H9 (cell line): ENCODE measurements around the gene OSBP2. TPM values are rescaled to one million over a fixed set of nuclear protein-coding genes. Genes with fewer than 3 reads are reported as not detected.
A peak's percentile ranks its signal among the peaks of the same experiment; 100 is the strongest.

Source experiments
- DNase-seq: peaks from one replicate; pipeline ENCODE4 v3.0.0-alpha.2; 2017
- H2AFZ ChIP-seq: one replicate; pipeline ENCODE4 v1.6.1; 2013; ENCODE audit warnings: mild to moderate bottlenecking, low read length, control low read depth, moderate library complexity
- H2AK5ac ChIP-seq: 2 replicates; pipeline ENCODE4 v1.6.1; 2013; ENCODE audit warnings: low read length, control low read depth, mixed read lengths; ENCODE audit not compliant: insufficient read length
- H2BK120ac ChIP-seq: one replicate; pipeline ENCODE4 v1.6.1; 2013; ENCODE audit warnings: low read depth, mild to moderate bottlenecking, low read length, control low read depth, inconsistent platforms; ENCODE audit not compliant: poor library complexity, severe bottlenecking
- H2BK12ac ChIP-seq: 2 replicates; pipeline ENCODE4 v1.6.1; 2013; ENCODE audit warnings: low read length, control low read depth, mixed read lengths, low read depth; ENCODE audit not compliant: insufficient read length
- H2BK15ac ChIP-seq: 2 replicates; pipeline ENCODE4 v1.6.1; 2013; ENCODE audit warnings: low read depth, low read length, control low read depth
- H2BK20ac ChIP-seq: one replicate; pipeline ENCODE4 v1.6.1; 2013; ENCODE audit warnings: low read depth, mild to moderate bottlenecking, low read length, control low read depth, inconsistent platforms; ENCODE audit not compliant: poor library complexity, severe bottlenecking
- H2BK5ac ChIP-seq: 2 replicates; pipeline ENCODE4 v1.6.1; 2013; ENCODE audit warnings: low read length, control low read depth, mixed read lengths; ENCODE audit not compliant: insufficient read length
- H3K14ac ChIP-seq: 2 replicates; pipeline ENCODE4 v1.6.1; 2013; ENCODE audit warnings: low read length, control low read depth; ENCODE audit not compliant: insufficient read depth
- H3K18ac ChIP-seq: 2 replicates; pipeline ENCODE4 v1.6.1; 2013; ENCODE audit warnings: low read depth, mild to moderate bottlenecking, mixed read lengths, low read length, control low read depth; ENCODE audit not compliant: insufficient read length
- H3K23ac ChIP-seq: 2 replicates; pipeline ENCODE4 v1.6.1; 2013; ENCODE audit warnings: low read length, control low read depth, mixed read lengths, low read depth; ENCODE audit not compliant: insufficient read length
- H3K23me2 ChIP-seq: 2 replicates; pipeline ENCODE4 v1.6.1; 2013; ENCODE audit warnings: low read depth, mild to moderate bottlenecking, mixed read lengths, low read length, control low read depth; ENCODE audit not compliant: insufficient read length, poor library complexity, severe bottlenecking
- H3K27ac ChIP-seq: 2 replicates; pipeline ENCODE4 v1.5.1; 2013; ENCODE audit warnings: low read length, control low read depth, mixed read lengths, low read depth; ENCODE audit not compliant: insufficient read length
- H3K27me3 ChIP-seq: 2 replicates; pipeline ENCODE4 v1.6.1; 2013; ENCODE audit warnings: low read length, control low read depth, inconsistent platforms; ENCODE audit not compliant: insufficient read depth
- H3K4ac ChIP-seq: 2 replicates; pipeline ENCODE4 v1.6.1; 2013; ENCODE audit warnings: low read depth, mild to moderate bottlenecking, control low read depth, inconsistent platforms, low read length, moderate library complexity
- H3K4me1 ChIP-seq: 2 replicates; pipeline ENCODE4 v1.6.1; 2013; ENCODE audit warnings: low read length, control low read depth, inconsistent platforms; ENCODE audit not compliant: insufficient read depth
- H3K4me2 ChIP-seq: 2 replicates; pipeline ENCODE4 v1.6.1; 2013; ENCODE audit warnings: low read length, control low read depth, mixed read lengths; ENCODE audit not compliant: insufficient read length, insufficient read depth
- H3K56ac ChIP-seq: 2 replicates; pipeline ENCODE4 v1.6.1; 2013; ENCODE audit warnings: low read depth, mild to moderate bottlenecking, mixed read lengths, low read length, control low read depth; ENCODE audit not compliant: insufficient read length
- H3K79me1 ChIP-seq: 2 replicates; pipeline ENCODE4 v1.6.1; 2013; ENCODE audit warnings: low read depth, mild to moderate bottlenecking, moderate library complexity, low read length, control low read depth, inconsistent platforms; ENCODE audit not compliant: insufficient read depth, poor library complexity, severe bottlenecking
- H3K79me2 ChIP-seq: 2 replicates; pipeline ENCODE4 v1.6.1; 2013; ENCODE audit warnings: low read length, control low read depth, inconsistent platforms; ENCODE audit not compliant: insufficient read depth
- H3K9ac ChIP-seq: 2 replicates; pipeline ENCODE4 v1.6.1; 2013; ENCODE audit warnings: low read length, control low read depth, mixed read lengths; ENCODE audit not compliant: insufficient read length; ENCODE audit errors: extremely low read depth
- H3K9me3 ChIP-seq: one replicate; pipeline ENCODE4 v1.6.1; 2013; ENCODE audit warnings: low read depth, low read length, inconsistent platforms; ENCODE audit not compliant: control insufficient read depth
- H3T11ph ChIP-seq: one replicate; pipeline ENCODE4 v1.6.1; 2013; ENCODE audit warnings: mild to moderate bottlenecking, low read length, control low read depth, inconsistent platforms
- H4K20me1 ChIP-seq: one replicate; pipeline ENCODE4 v1.6.1; 2013; ENCODE audit not compliant: control insufficient read depth, insufficient read length, insufficient read depth
- H4K5ac ChIP-seq: 2 replicates; pipeline ENCODE4 v1.6.1; 2013; ENCODE audit warnings: low read depth, mild to moderate bottlenecking, mixed read lengths, low read length, control low read depth; ENCODE audit not compliant: insufficient read length
- H4K8ac ChIP-seq: replicated peaks from 2 replicates; pipeline ENCODE4 v1.6.1; 2013; ENCODE audit warnings: low read length, control low read depth, mixed read lengths, low read depth; ENCODE audit not compliant: insufficient read length
- H4K91ac ChIP-seq: 2 replicates; pipeline ENCODE4 v1.6.1; 2013; ENCODE audit warnings: low read depth, mild to moderate bottlenecking, moderate library complexity, mixed read lengths, low read length, control low read depth; ENCODE audit not compliant: insufficient read length
- H3K27ac Mint-ChIP-seq, 3 experiments: 2 replicates in 2 of 3; 3 replicates in 1 of 3; pipeline ENCODE4 v1.8.0; 2020 to 2021; ENCODE audit warnings: mixed read lengths in 3 of 3, mild to moderate bottlenecking in 1 of 3, moderate library complexity in 1 of 3
- H3K27me3 Mint-ChIP-seq: 2 replicates; pipeline ENCODE4 v1.8.0; 2021; ENCODE audit warnings: low read depth, mild to moderate bottlenecking, moderate library complexity, mixed read lengths
- H3K36me3 Mint-ChIP-seq, 3 experiments: 2 replicates in 2 of 3; 3 replicates in 1 of 3; pipeline ENCODE4 v1.8.0; 2020 to 2021; ENCODE audit warnings: low read depth in 3 of 3, mixed read lengths in 3 of 3; ENCODE audit not compliant: insufficient read depth in 1 of 3
- H3K4me1 Mint-ChIP-seq, 2 experiments: 2 replicates each; pipeline ENCODE4 v1.8.0; 2020; ENCODE audit warnings: mixed read lengths in 2 of 2
- H3K4me3 Mint-ChIP-seq, 2 experiments: 2 replicates in 1 of 2; 3 replicates in 1 of 2; pipeline ENCODE4 v1.8.0; 2020 to 2021; ENCODE audit warnings: mild to moderate bottlenecking in 2 of 2, mixed read lengths in 2 of 2, moderate library complexity in 1 of 2
- H3K9me3 Mint-ChIP-seq, 2 experiments: 2 replicates in 1 of 2; 3 replicates in 1 of 2; pipeline ENCODE4 v1.8.0; 2020; ENCODE audit warnings: mild to moderate bottlenecking in 2 of 2, mixed read lengths in 2 of 2, moderate library complexity in 1 of 2
- CTCF ChIP-seq: fragments of 200-600 bp; sonication (generic); conservative IDR thresholded peaks from 3 replicates; pipeline ENCODE4 v1.8.0; 2021; ENCODE audit warnings: antibody characterized with exemption, mild to moderate bottlenecking
- WGBS: extraction: QIAGEN DNeasy Blood & Tissue Kit; methylation state at CpG from one replicate; pipeline ENCODE4 v1.1.7; 2013; ENCODE audit warnings: missing lambda C conversion rate, low lambda C conversion rate, mixed read lengths; ENCODE audit not compliant: insufficient read length; ENCODE audit errors: extremely low coverage; 5-methylcytosine and 5-hydroxymethylcytosine counted together
- total RNA-seq: library from RNA; stranded (reverse); gene quantifications from 2 replicates; pipeline ENCODE4 v1.2.1, GENCODE V29; 2021

OSBP2 gene
- total RNA-seq, 1 experiment from 2014 or later, result 3.4 TPM

- peaks cover 6 to 18% of the 10 kb centered on the region in 2 experiments for H3K9me3 Mint-ChIP-seq
- Histone ChIP-seq H2BK5ac (no peak overlapping the region), H2AK5ac (no peak overlapping the region), H3K14ac (no peak overlapping the region), H3K9ac (no peak overlapping the region), H3K9me3 (no peaks in the 10 kb centered on the region), H2BK120ac (no peak overlapping the region), H2BK15ac (no peak overlapping the region), H3K79me2 (no peaks in the 10 kb centered on the region), H3K23ac (no peak overlapping the region), H4K20me1 (no peaks in the 10 kb centered on the region), H3K4me1 (no peaks in the 10 kb centered on the region), H3K79me1 (no peaks in the 10 kb centered on the region), H3K23me2 (no peaks in the 10 kb centered on the region), H2BK20ac (no peak overlapping the region), H4K8ac (no peak overlapping the region), H3K27ac (no peak overlapping the region), H3T11ph (no peak overlapping the region), H2BK12ac (no peak overlapping the region), H3K27me3 (no peaks in the 10 kb centered on the region), H3K56ac (no peak overlapping the region), H3K4me2 (no peak overlapping the region), H4K91ac (no peak overlapping the region), H4K5ac (no peak overlapping the region), H3K18ac (no peak overlapping the region), H3K4ac (no peak overlapping the region), H2AFZ (no peak overlapping the region)
- no CpG with 5 or more reads among the region's 8 CpGs for WGBS
- peaks cover 14 to 21% of the 10 kb centered on the region in 2 experiments for H3K4me1 Mint-ChIP-seq
- TF ChIP-seq CTCF, result peak; percentile 85
- peaks cover 5 to 16% (median 6%) of the 10 kb centered on the region in 3 experiments; a peak in 6 of 7 replicates for H3K36me3 Mint-ChIP-seq
- no peaks in the 10 kb centered on the region; the same call in 1 of the 2 replicates for H3K27me3 Mint-ChIP-seq
- no peak overlapping the region for H3K4me3 Mint-ChIP-seq
- DNase-seq, result peak; percentile 73
- peak overlapping the region in 2 of 3 experiments; percentile 25 to 79; a peak in 2 of 7 replicates for H3K27ac Mint-ChIP-seq
Observed at GRCh38 chr22:30754971-30755758, 60.5 kb downstream of the OSBP2 start.
